B cell (primary cell): ENCODE results near the gene SEMA7A. TPM values are rescaled to one million over a fixed set of nuclear protein-coding genes. Genes with fewer than 3 reads are reported as not detected.

ENCODE experiments used
- ATAC-seq: fragments of 200-7000 bp; cut with Tn5 transposase; one replicate; pipeline ENCODE4 v1.10.0; 2021; ENCODE audit warnings: low read depth, mild to moderate bottlenecking, moderate number of reproducible peaks, moderate library complexity
- CTCF ChIA-PET: fragments of 350-600 bp; sonication (Branson Sonifier 250); formaldehyde crosslinking; loops from one replicate; lab custom pipeline; 2021; ENCODE audit warnings: antibody characterized with exemption, inconsistent platforms; lab: Charles Lee
- POLR2A ChIA-PET: fragments of 350-600 bp; sonication (Branson Sonifier 250); formaldehyde crosslinking; loops from one replicate; lab custom pipeline; 2021; ENCODE audit warnings: antibody characterized with exemption; lab: Charles Lee
- DNase-seq: peaks from one replicate; pipeline ENCODE4 v3.0.0; 2013
- H2AFZ ChIP-seq: 2 replicates; pipeline ENCODE4 v1.6.1; 2012; ENCODE audit warnings: mild to moderate bottlenecking, low read depth, low read length; ENCODE audit not compliant: insufficient read depth, poor library complexity, severe bottlenecking
- H3K27ac ChIP-seq, 2 donors: 1 replicate in 1 of 2; 2 replicates in 1 of 2; pipeline ENCODE4 v1.5.1; 2012 to 2013; ENCODE audit warnings: low read length in 2 of 2, mild to moderate bottlenecking in 2 of 2, moderate library complexity in 1 of 2
- H3K27me3 ChIP-seq, 4 experiments: fragments of 200-600 bp in 1 of 4; sonication (generic) in 1 of 4; replicated peaks in 1 of 4; 1 replicate in 2 of 4; 2 replicates in 2 of 4; pipeline versions ENCODE4 v1.6.1 to v1.7.0; 2013 to 2016; ENCODE audit warnings: low read length in 3 of 4, mild to moderate bottlenecking in 2 of 4, mixed read lengths in 1 of 4, moderate library complexity in 1 of 4; ENCODE audit not compliant: insufficient read depth in 4 of 4, control insufficient read depth in 3 of 4; ENCODE audit errors: control extremely low read depth in 1 of 4
- H3K36me3 ChIP-seq, 2 experiments: replicated peaks in 1 of 2; 1 replicate in 1 of 2; 2 replicates in 1 of 2; pipeline versions ENCODE4 v1.6.1 to v1.7.1; 2013; ENCODE audit warnings: low read length in 1 of 2; ENCODE audit not compliant: insufficient read depth in 2 of 2, control insufficient read depth in 1 of 2; ENCODE audit errors: control extremely low read depth in 1 of 2, extremely low read depth in 1 of 2
- H3K4me1 ChIP-seq, 2 donors: fragments of 200-600 bp in 1 of 2; sonication (generic) in 1 of 2; 1 replicate in 1 of 2; 2 replicates in 1 of 2; pipeline versions ENCODE4 v1.5.1 to v1.6.1; 2013 to 2017; ENCODE audit warnings: low read length in 2 of 2; ENCODE audit not compliant: control insufficient read depth in 2 of 2, insufficient read depth in 2 of 2
- H3K4me2 ChIP-seq: replicated peaks from 2 replicates; pipeline ENCODE3; 2012; ENCODE audit warnings: mild to moderate bottlenecking, low read depth, low read length; ENCODE audit not compliant: poor library complexity, severe bottlenecking
- H3K4me3 ChIP-seq, 5 experiments: fragments of 200-600 bp in 1 of 5; sonication (generic) in 1 of 5; 1 replicate in 3 of 5; 2 replicates in 2 of 5; pipeline versions ENCODE4 v1.5.1 to v1.7.0; 2011 to 2016; ENCODE audit warnings: low read length in 4 of 5, mild to moderate bottlenecking in 4 of 5, low read depth in 2 of 5, control low read depth in 1 of 5, moderate library complexity in 1 of 5; ENCODE audit not compliant: insufficient read depth in 1 of 5; ENCODE audit errors: control extremely low read depth in 1 of 5, extremely low read depth in 1 of 5
- H3K79me2 ChIP-seq: fragments of 200-600 bp; sonication (generic); one replicate; pipeline ENCODE4 v1.6.0; 2016; ENCODE audit warnings: low read length; ENCODE audit not compliant: control insufficient read depth, insufficient read depth
- H3K9ac ChIP-seq: fragments of 200-600 bp; sonication (generic); 2 replicates; pipeline ENCODE4 v1.6.1; 2017; ENCODE audit warnings: mild to moderate bottlenecking, low read length, moderate library complexity
- H3K9me3 ChIP-seq, 3 donors: one replicate each; pipeline versions ENCODE4 v1.6.1 to v1.7.1; 2013; ENCODE audit warnings: low read length in 2 of 3; ENCODE audit not compliant: control insufficient read depth in 2 of 3, insufficient read depth in 1 of 3; ENCODE audit errors: control extremely low read depth in 1 of 3
- H4K20me1 ChIP-seq: 2 replicates; pipeline ENCODE4 v1.6.0; 2012; ENCODE audit warnings: mild to moderate bottlenecking, low read length; ENCODE audit not compliant: insufficient read depth, control insufficient read depth, poor library complexity, severe bottlenecking
- H3K27ac Mint-ChIP-seq: one replicate; pipeline ENCODE4 v1.8.0; 2021; ENCODE audit warnings: mixed read lengths
- H3K27me3 Mint-ChIP-seq: one replicate; pipeline ENCODE4 v1.8.0; 2021; ENCODE audit warnings: mixed read lengths
- H3K4me1 Mint-ChIP-seq: one replicate; pipeline ENCODE4 v1.8.0; 2021; ENCODE audit warnings: mixed read lengths
- H3K4me3 Mint-ChIP-seq: one replicate; pipeline ENCODE4 v1.8.0; 2021; ENCODE audit warnings: mixed read lengths
- H3K9me3 Mint-ChIP-seq: one replicate; pipeline ENCODE4 v1.8.0; 2022; ENCODE audit warnings: mixed read lengths; ENCODE audit not compliant: insufficient read depth
- EZH2 ChIP-seq: IDR thresholded peaks from 2 replicates; pipeline ENCODE4 v1.6.1; 2012; ENCODE audit warnings: borderline replicate concordance, low read depth, mild to moderate bottlenecking, moderate library complexity, low read length; ENCODE audit not compliant: insufficient read depth, poor library complexity, severe bottlenecking
- WGBS: methylation state at CpG from one replicate; pipeline ENCODE4 v1.1.5; 2013; ENCODE audit warnings: missing lambda C conversion rate; ENCODE audit not compliant: insufficient coverage; 5-methylcytosine and 5-hydroxymethylcytosine counted together
- intact Hi-C: fragments of 100-400 bp; cut with micrococcal nuclease; formaldehyde crosslinking; loops from one replicate; pipeline ENCODE4 v1.10.0; 2022
- polyA plus RNA-seq: library from polyadenylated mRNA; depleted of rRNA; stranded (reverse); fragments of >200 nt; gene quantifications from 2 replicates; pipeline ENCODE4 v1.2.3, GENCODE V29; 2012
- total RNA-seq, 2 donors: library from RNA; stranded (reverse); fragments of 120-200 nt in 1 of 2; gene quantifications; 1 replicate in 1 of 2; 2 replicates in 1 of 2; pipeline versions ENCODE4 v1.2.3 to v1.2.4, GENCODE V29; 2013 to 2022
- TF ChIP-seq, protein P1 (sequence below): fragments of 200-600 bp; IDR thresholded peaks from one replicate; pipeline ENCODE4 v1.8.0; 2022; ENCODE audit warnings: antibody characterized with exemption, mild to moderate bottlenecking

The SEMA7A gene
- total and polyA plus RNA-seq, 2 donors (not counting 1 experiment from before 2014, with no cell fraction given): 42.0 to 44.2 TPM

DNA sequence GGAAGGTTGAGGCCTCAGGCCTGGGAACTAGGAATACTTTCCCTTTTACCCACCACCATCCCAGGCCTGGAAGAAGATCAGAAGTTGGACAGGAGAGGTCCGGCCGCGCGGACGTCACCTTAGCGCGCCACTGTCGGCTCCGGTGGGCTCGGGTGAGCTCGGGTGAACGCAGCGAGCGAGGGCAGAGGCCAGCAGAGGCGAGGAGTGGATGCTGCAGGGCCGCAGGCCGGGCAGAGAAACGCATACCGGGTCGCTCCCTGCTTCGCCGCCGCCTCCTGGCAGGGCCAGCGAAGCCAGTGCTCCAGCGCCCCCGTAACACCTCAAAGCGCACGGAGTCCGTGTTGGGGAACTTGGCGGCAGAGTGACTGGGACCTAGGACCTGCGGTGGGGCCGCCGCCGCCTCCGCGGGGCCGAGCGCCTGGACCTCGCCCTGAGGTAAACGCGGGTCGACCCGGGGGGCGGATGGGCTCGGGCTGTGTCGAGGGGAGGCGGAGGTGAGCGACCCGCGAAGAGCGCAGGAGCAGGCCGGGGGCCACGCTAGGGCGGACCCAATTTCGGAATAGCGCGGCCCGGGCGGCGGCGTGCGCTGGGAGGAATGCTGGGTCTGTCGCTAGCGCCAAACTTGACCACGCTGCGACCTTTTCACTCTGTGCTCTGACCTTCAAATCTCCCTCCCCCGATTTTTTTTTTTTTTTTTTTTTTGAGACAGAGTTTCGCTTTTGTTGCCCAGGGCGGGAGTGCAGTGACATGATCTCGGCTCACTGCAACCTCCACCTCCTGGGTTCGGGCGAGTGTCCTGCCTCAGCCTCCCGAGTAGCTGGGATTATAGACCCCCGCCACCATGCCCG, 67.9 kb downstream of the SEMA7A start:
- WGBS: 6% methylated on average over 66 of the region's 75 CpGs
- Histone ChIP-seq H3K4me1 (peaks cover 13 to 14% of the 10 kb centered on the region in 2 donors), H3K9me3 (peaks cover 0 to 4% (median 0%) of the 10 kb centered on the region in 3 donors), H3K27ac (no peak overlapping the region), H3K4me3 (peak overlapping the region in 4 of 5 experiments; percentile 10 to 56 (median 48)), H2AFZ (peak overlapping the region; percentile 72), H4K20me1 (no peaks in the 10 kb centered on the region), H3K4me2 (peak overlapping the region; percentile 93), H3K79me2 (no peaks in the 10 kb centered on the region), H3K9ac (peak overlapping the region; percentile 53), H3K27me3 (peaks cover 0 to 38% (median 26%) of the 10 kb centered on the region in 4 experiments), H3K36me3 (no peaks in the 10 kb centered on the region)
- Mint-ChIP-seq H3K27me3 (peaks cover 34% of the 10 kb centered on the region), H3K27ac (no peak overlapping the region), H3K9me3 (no peaks in the 10 kb centered on the region), H3K4me3 (peak overlapping the region; percentile 76), H3K4me1 (peaks cover 3% of the 10 kb centered on the region)
- ATAC-seq (peak; percentile 49), DNase-seq (peak; percentile 51)
- ChIA-PET CTCF (interaction anchor here (0.8 kb wide), 1 partner anchor 403 kb away, joined by 4 read pairs; no protein-coding TSS in a partner anchor), POLR2A (no interaction called here)
- intact Hi-C loops: no loop called here
- no peak for TF ChIP-seq EZH2
- TF ChIP-seq, protein P1, sequence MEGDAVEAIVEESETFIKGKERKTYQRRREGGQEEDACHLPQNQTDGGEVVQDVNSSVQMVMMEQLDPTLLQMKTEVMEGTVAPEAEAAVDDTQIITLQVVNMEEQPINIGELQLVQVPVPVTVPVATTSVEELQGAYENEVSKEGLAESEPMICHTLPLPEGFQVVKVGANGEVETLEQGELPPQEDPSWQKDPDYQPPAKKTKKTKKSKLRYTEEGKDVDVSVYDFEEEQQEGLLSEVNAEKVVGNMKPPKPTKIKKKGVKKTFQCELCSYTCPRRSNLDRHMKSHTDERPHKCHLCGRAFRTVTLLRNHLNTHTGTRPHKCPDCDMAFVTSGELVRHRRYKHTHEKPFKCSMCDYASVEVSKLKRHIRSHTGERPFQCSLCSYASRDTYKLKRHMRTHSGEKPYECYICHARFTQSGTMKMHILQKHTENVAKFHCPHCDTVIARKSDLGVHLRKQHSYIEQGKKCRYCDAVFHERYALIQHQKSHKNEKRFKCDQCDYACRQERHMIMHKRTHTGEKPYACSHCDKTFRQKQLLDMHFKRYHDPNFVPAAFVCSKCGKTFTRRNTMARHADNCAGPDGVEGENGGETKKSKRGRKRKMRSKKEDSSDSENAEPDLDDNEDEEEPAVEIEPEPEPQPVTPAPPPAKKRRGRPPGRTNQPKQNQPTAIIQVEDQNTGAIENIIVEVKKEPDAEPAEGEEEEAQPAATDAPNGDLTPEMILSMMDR: no peak
